Upper lobe of left lung (tissue), 6 donors: Measurements from ENCODE around the gene GALP. TPM values are rescaled to one million over a fixed set of nuclear protein-coding genes. Genes with fewer than 3 reads are reported as not detected.
"Not testable (repeated sequence)": the region's sequence is repeated elsewhere in the genome, so short reads cannot be mapped to it uniquely, and the experiment has no call there.

Source experiments
- ATAC-seq, 2 donors: fragments of 200-7000 bp; cut with Tn5 transposase; one replicate each; pipeline ENCODE4 v1.9.1; 2022; ENCODE audit warnings: mild to moderate bottlenecking in 2 of 2, moderate library complexity in 2 of 2; ENCODE audit not compliant: low FRiP score in 2 of 2
- DNase-seq, 2 donors: peaks; one replicate each; pipeline ENCODE4 v3.0.0-alpha.2; 2019 to 2020
- H3K27ac ChIP-seq, 4 donors: fragments of 200-600 bp; sonication (generic); one replicate each; pipeline ENCODE4 v1.5.1; 2016 to 2019
- H3K27me3 ChIP-seq, 4 donors: fragments of 200-600 bp; sonication (generic); one replicate each; pipeline ENCODE4 v1.5.1; 2017 to 2019
- H3K36me3 ChIP-seq, 4 donors: fragments of 200-600 bp; sonication (generic); one replicate each; pipeline ENCODE4 v1.5.1; 2016 to 2019
- H3K4me1 ChIP-seq, 4 donors: fragments of 200-600 bp; sonication (generic); one replicate each; pipeline ENCODE4 v1.5.1; 2018 to 2019
- H3K4me3 ChIP-seq, 4 donors: fragments of 200-600 bp; sonication (generic); one replicate each; pipeline ENCODE4 v1.5.1; 2017 to 2019; ENCODE audit warnings: mild to moderate bottlenecking in 2 of 4, moderate library complexity in 1 of 4
- H3K9me3 ChIP-seq, 4 donors: fragments of 200-600 bp; sonication (generic); one replicate each; pipeline ENCODE4 v1.5.1; 2018 to 2019
- CTCF ChIP-seq, 6 experiments: fragments of 450-650 bp in 4 of 6; fragments of 200-600 bp in 2 of 6; sonication (generic) in 2 of 6; IDR thresholded peaks; one replicate each; pipeline ENCODE4 v1.5.1; 2016 to 2019; ENCODE audit warnings: antibody characterized with exemption in 6 of 6
- EP300 ChIP-seq, 4 donors: sonication (generic); formaldehyde crosslinking; IDR thresholded peaks; one replicate each; pipeline ENCODE4 v1.5.1; 2017; ENCODE audit warnings: antibody characterized with exemption in 4 of 4, control low read depth in 2 of 4
- POLR2A ChIP-seq, 4 donors: fragments of 450-650 bp; IDR thresholded peaks; one replicate each; pipeline ENCODE4 v1.5.1; 2016 to 2017; ENCODE audit warnings: antibody characterized with exemption in 4 of 4, mild to moderate bottlenecking in 2 of 4
- POLR2AphosphoS5 ChIP-seq, 2 donors: sonication (generic); formaldehyde crosslinking; IDR thresholded peaks; one replicate each; pipeline ENCODE4 v1.5.1; 2017; ENCODE audit warnings: antibody characterized with exemption in 2 of 2
- WGBS, 2 donors: methylation state at CpG; one replicate each; pipeline ENCODE4 v1.1.5; 2017 to 2018; 5-methylcytosine and 5-hydroxymethylcytosine counted together
- total RNA-seq, 6 donors: library from RNA; depleted of rRNA in 4 of 6; stranded (reverse); fragments of >200 nt in 4 of 6; gene quantifications; one replicate each; pipeline versions ENCODE4 v1.1.0 to v1.2.1, GENCODE V29; 2016 to 2021
- donor health status: DM: no; HTN: no; CAD: no; lungs with moderate emphysema.
- donor health status: DM: no; HTN: yes; CAD: no; lungs with severe emphysema.

GALP gene
- total RNA-seq, 6 donors from 2014 or later = not detected

GRCh38 chr19:56191115-56191514 is 15.3 kb downstream of the GALP start:
- Histone ChIP-seq H3K4me3 (no peak overlapping the region), H3K36me3 (no peaks in the 10 kb centered on the region), H3K27me3 (no peaks in the 10 kb centered on the region), H3K9me3 (no peaks in the 10 kb centered on the region), H3K27ac (no peak overlapping the region), H3K4me1 (no peaks in the 10 kb centered on the region)
- no peak for TF ChIP-seq POLR2AphosphoS5 (IDR thresholded peaks at IDR 0.05)
- TF ChIP-seq POLR2A (IDR thresholded peaks at IDR 0.05) = no peak
- no peak for TF ChIP-seq CTCF (IDR thresholded peaks at IDR 0.05)
- no peak for TF ChIP-seq EP300 (IDR thresholded peaks at IDR 0.05)
- WGBS, 2 donors = 77 to 79% methylated on average over 7 of the region's 7 CpGs
- ATAC-seq (no peak), DNase-seq (no peak)

GRCh38 chr19:56191711-56192110 is 15.9 kb downstream of the GALP start:
- TF ChIP-seq EP300 (IDR thresholded peaks at IDR 0.05) (no peak), POLR2A (IDR thresholded peaks at IDR 0.05) (no peak), CTCF (IDR thresholded peaks at IDR 0.05) (no peak), POLR2AphosphoS5 (IDR thresholded peaks at IDR 0.05) (no peak)
- H3K4me3 ChIP-seq = no peak overlapping the region
- H3K27me3 ChIP-seq = no peaks in the 10 kb centered on the region
- no peak overlapping the region for H3K27ac ChIP-seq
- H3K9me3 ChIP-seq = no peaks in the 10 kb centered on the region
- no peaks in the 10 kb centered on the region for H3K36me3 ChIP-seq
- H3K4me1 ChIP-seq = no peaks in the 10 kb centered on the region
- 85 to 87% methylated on average over 10 of the region's 10 CpGs for WGBS, 2 donors
- no peak for ATAC-seq
- DNase-seq = no peak

GRCh38 chr19:56193981-56194640 is 18.3 kb downstream of the GALP start:
- 78 to 89% methylated on average over 12 of the region's 12 CpGs for WGBS, 2 donors
- DNase-seq (no peak), ATAC-seq (no peak)
- no peaks in the 10 kb centered on the region for H3K4me1 ChIP-seq
- no peak for TF ChIP-seq POLR2A (IDR thresholded peaks at IDR 0.05)
- TF ChIP-seq POLR2AphosphoS5 (IDR thresholded peaks at IDR 0.05) = no peak
- TF ChIP-seq CTCF (IDR thresholded peaks at IDR 0.05) = no peak
- TF ChIP-seq EP300 (IDR thresholded peaks at IDR 0.05) = no peak
- no peaks in the 10 kb centered on the region for H3K9me3 ChIP-seq
- H3K27me3 ChIP-seq = no peaks in the 10 kb centered on the region
- no peak overlapping the region for H3K27ac ChIP-seq
- H3K4me3 ChIP-seq = no peak overlapping the region
- no peaks in the 10 kb centered on the region for H3K36me3 ChIP-seq

- not testable (repeated sequence) for H3K27ac ChIP-seq, DNase-seq, H3K36me3 ChIP-seq, ATAC-seq, H3K4me3 ChIP-seq, H3K4me1 ChIP-seq, H3K9me3 ChIP-seq, H3K27me3 ChIP-seq
- 80 to 88% methylated on average over 22 to 23 of the region's 23 CpGs for WGBS, 2 donors
Measured at GRCh38 chr19:56197646-56198045, 21.8 kb downstream of the GALP start, which contains the start of gene ZSCAN5B. TSS of gene ZSCAN5B (minus strand) at chr19:56197783. CDS start at chr19:56193052, 4,731 bp downstream.

GRCh38 chr19:56199687-56200086 is 23.9 kb downstream of the GALP start:
- no peaks in the 10 kb centered on the region for H3K27me3 ChIP-seq
- DNase-seq (no peak), ATAC-seq (no peak)
- 58 to 66% methylated on average over 7 of the region's 7 CpGs for WGBS, 2 donors
- no peak for TF ChIP-seq EP300 (IDR thresholded peaks at IDR 0.05)
- H3K4me1 ChIP-seq = no peaks in the 10 kb centered on the region
- no peaks in the 10 kb centered on the region for H3K36me3 ChIP-seq
- H3K9me3 ChIP-seq = no peaks in the 10 kb centered on the region
- H3K27ac ChIP-seq = no peak overlapping the region
- no peak overlapping the region for H3K4me3 ChIP-seq

- Histone ChIP-seq H3K36me3 (no peaks in the 10 kb centered on the region), H3K27me3 (no peaks in the 10 kb centered on the region), H3K4me1 (no peaks in the 10 kb centered on the region), H3K9me3 (no peaks in the 10 kb centered on the region), H3K27ac (no peak within 1 kb of the TSS), H3K4me3 (no peak within 1 kb of the TSS)
- TF ChIP-seq CTCF (IDR thresholded peaks at IDR 0.05) = no peak
- TF ChIP-seq POLR2A (IDR thresholded peaks at IDR 0.05) = no peak
- no peak for TF ChIP-seq EP300 (IDR thresholded peaks at IDR 0.05)
- TF ChIP-seq POLR2AphosphoS5 (IDR thresholded peaks at IDR 0.05) = no peak
- DNase-seq = no peak
- WGBS, 2 donors = 69 to 71% methylated on average over 3 of the region's 3 CpGs
- ATAC-seq = no peak
Measured at GRCh38 chr19:56201973-56202372, 26.2 kb downstream of the GALP start, which contains the start of gene ZSCAN5C. TSS of gene ZSCAN5C (plus strand) at chr19:56202273. CDS start at chr19:56205914, 3,641 bp downstream.

GRCh38 chr19:56207581-56207980 is 31.8 kb downstream of the GALP start:
- 70 to 72% methylated on average over 2 to 5 of the region's 5 CpGs for WGBS, 2 donors
- H3K4me1 ChIP-seq, H3K9me3 ChIP-seq, H3K4me3 ChIP-seq, H3K36me3 ChIP-seq, DNase-seq, H3K27ac ChIP-seq, H3K27me3 ChIP-seq: not testable (repeated sequence)
- ATAC-seq = peak in 1 of 2 donors; percentile 54
